Upper lobe of right lung (tissue), 1 donor: Measurements from ENCODE around the gene HPX. TPM values are rescaled to one million over a fixed set of nuclear protein-coding genes. Genes with fewer than 3 reads are reported as not detected.

Source experiments
- ATAC-seq: fragments of 200-7000 bp; cut with Tn5 transposase; one replicate; pipeline ENCODE4 v1.9.1; 2020; ENCODE audit warnings: mild to moderate bottlenecking, moderate library complexity
- DNase-seq: peaks from one replicate; pipeline ENCODE4 v3.0.0-alpha.2; 2020
- H3K27ac ChIP-seq: fragments of 200-600 bp; one replicate; pipeline ENCODE4 v1.8.0; 2022
- H3K27me3 ChIP-seq: fragments of 200-600 bp; one replicate; pipeline ENCODE4 v1.8.0; 2022; ENCODE audit warnings: mild to moderate bottlenecking
- H3K36me3 ChIP-seq: fragments of 200-600 bp; one replicate; pipeline ENCODE4 v1.8.0; 2022
- H3K4me1 ChIP-seq: fragments of 200-600 bp; one replicate; pipeline ENCODE4 v1.8.0; 2022
- H3K4me3 ChIP-seq: fragments of 200-600 bp; one replicate; pipeline ENCODE4 v1.8.0; 2022; ENCODE audit warnings: mild to moderate bottlenecking
- H3K9me3 ChIP-seq: fragments of 200-600 bp; one replicate; pipeline ENCODE4 v1.8.0; 2022
- CTCF ChIP-seq: fragments of 200-600 bp; IDR thresholded peaks from one replicate; pipeline ENCODE4 v1.8.0; 2022; ENCODE audit warnings: antibody characterized with exemption
- intact Hi-C: fragments of 100-400 bp; cut with DNase I; formaldehyde crosslinking; loops from one replicate; pipeline ENCODE4 v1.11.0; 2022
- total RNA-seq: library from RNA; stranded (reverse); fragmentation: NEBNext Ultra II Directional; extraction: Animal tissue kit (Norgen Biotek cat#: 25700); gene quantifications from one replicate; pipeline ENCODE4 v1.2.1, GENCODE V29; 2021
- donor health status: DM: no; HTN: yes; CAD: no; lungs with severe emphysema.

The HPX gene
- total RNA-seq, 1 donor from 2014 or later: 1.4 TPM

- H3K27me3 ChIP-seq: no peaks in the 10 kb centered on the region
Measured at GRCh38 chr11:6402061-6402470, 38.7 kb downstream of the HPX start.

GRCh38 chr11:6401464-6401863, 39.3 kb downstream of the HPX start:
- intact Hi-C loops: no loop called here
- Histone ChIP-seq H3K27me3 (no peaks in the 10 kb centered on the region), H3K4me1 (peaks cover 4% of the 10 kb centered on the region), H3K27ac (no peak overlapping the region), H3K9me3 (no peaks in the 10 kb centered on the region), H3K4me3 (no peak overlapping the region), H3K36me3 (peaks cover 7% of the 10 kb centered on the region)
- no peak for DNase-seq
- TF ChIP-seq CTCF: no peak
- ATAC-seq: no peak

More at GRCh38 chr11:6402061-6402470, 38.7 kb downstream of the HPX start:
- peak overlapping the region; percentile 60 for H3K27ac ChIP-seq
- no peaks in the 10 kb centered on the region for H3K9me3 ChIP-seq
- H3K4me3 ChIP-seq: no peak overlapping the region
- intact Hi-C loops: no loop called here
- DNase-seq: no peak
- TF ChIP-seq CTCF: no peak
- H3K4me1 ChIP-seq: peaks cover 4% of the 10 kb centered on the region
- no peak for ATAC-seq
- peaks cover 7% of the 10 kb centered on the region for H3K36me3 ChIP-seq

GRCh38 chr11:6400431-6401345, 40.1 kb downstream of the HPX start:
- TF ChIP-seq CTCF: no peak
- Histone ChIP-seq H3K4me1 (peaks cover 4% of the 10 kb centered on the region), H3K27me3 (no peaks in the 10 kb centered on the region), H3K9me3 (no peaks in the 10 kb centered on the region), H3K27ac (no peak overlapping the region), H3K36me3 (peaks cover 8% of the 10 kb centered on the region), H3K4me3 (no peak overlapping the region)
- no peak for ATAC-seq
- DNase-seq: no peak
- intact Hi-C loops: no loop called here

GRCh38 chr11:6397636-6398035, 43.2 kb downstream of the HPX start:
- Histone ChIP-seq H3K4me3 (no peak overlapping the region), H3K36me3 (peaks cover 20% of the 10 kb centered on the region), H3K9me3 (no peaks in the 10 kb centered on the region), H3K27ac (peak overlapping the region; percentile 51), H3K4me1 (peaks cover 4% of the 10 kb centered on the region), H3K27me3 (no peaks in the 10 kb centered on the region)
- DNase-seq (no peak), ATAC-seq (peak; percentile 72)
- no peak for TF ChIP-seq CTCF
- intact Hi-C loops: no loop called here

GRCh38 chr11:6397156-6397555, 43.6 kb downstream of the HPX start:
- H3K27ac ChIP-seq: peak overlapping the region; percentile 51

More at GRCh38 chr11:6397156-6397555, 43.6 kb downstream of the HPX start:
- Histone ChIP-seq H3K4me3 (no peak overlapping the region), H3K4me1 (peaks cover 4% of the 10 kb centered on the region), H3K36me3 (peaks cover 20% of the 10 kb centered on the region), H3K27me3 (no peaks in the 10 kb centered on the region), H3K9me3 (no peaks in the 10 kb centered on the region)
- DNase-seq (no peak), ATAC-seq (no peak)
- intact Hi-C loops: no loop called here
- TF ChIP-seq CTCF: no peak
